ENCODE results near the gene PARD3. TPM values are rescaled to one million over a fixed set of nuclear protein-coding genes. Genes with fewer than 3 reads are reported as not detected.
"Not testable (repeated sequence)": the region's sequence is repeated elsewhere in the genome, so short reads cannot be mapped to it uniquely, and the experiment has no call there.

Gene PARD3
- total RNA-seq, 4 donors from 2014 or later: 27.3 to 65.3 (median 55.6) TPM

- Histone ChIP-seq H3K4me3 (no peak overlapping the region), H3K27me3 (no peaks in the 10 kb centered on the region), H3K36me3 (no peaks in the 10 kb centered on the region), H3K4me1 (peaks cover 0 to 19% (median 16%) of the 10 kb centered on the region in 4 donors), H3K27ac (no peak overlapping the region), H3K9me3 (no peaks in the 10 kb centered on the region)
- WGBS, 2 donors (ENCODE audit: low coverage in 1 of 2): 90 to 100% methylated on average over 2 to 4 of the region's 4 CpGs
- intact Hi-C loops (cut with DNase I; ENCODE audit: low total_unique reads): no loop called here
- no peak for DNase-seq
- in situ Hi-C loops (cut with MboI; ENCODE audit: low pct_ligation_motif_present in 1 of 4, low pct_unique_long_range_greater_than_20kb in 1 of 4, low sequenced_read_pairs in 3 of 4): no loop called here
- TF ChIP-seq POLR2AphosphoS5 (IDR thresholded peaks at IDR 0.05): no peak
- no peak for TF ChIP-seq CTCF (IDR thresholded peaks at IDR 0.05)
- no peak for TF ChIP-seq POLR2A (IDR thresholded peaks at IDR 0.05)
- no peak for TF ChIP-seq EP300 (IDR thresholded peaks at IDR 0.05; ENCODE audit: low read depth)
These were observed 16.4 kb downstream of the PARD3 start for GRCh38 chr10:34798654-34799053.

GRCh38 chr10:34797155-34797554, 17.9 kb downstream of the PARD3 start:
- in situ Hi-C loops (cut with MboI; ENCODE audit: low pct_ligation_motif_present in 1 of 4, low pct_unique_long_range_greater_than_20kb in 1 of 4, low sequenced_read_pairs in 3 of 4): no loop called here
- H3K9me3 ChIP-seq: no peaks in the 10 kb centered on the region
- WGBS, 2 donors (ENCODE audit: low coverage in 1 of 2): 80 to 91% methylated on average over 1 to 6 of the region's 6 CpGs
- TF ChIP-seq POLR2A (IDR thresholded peaks at IDR 0.05): no peak
- no peak for TF ChIP-seq CTCF (IDR thresholded peaks at IDR 0.05)
- TF ChIP-seq EP300 (IDR thresholded peaks at IDR 0.05; ENCODE audit: low read depth): no peak
- no peak for TF ChIP-seq POLR2AphosphoS5 (IDR thresholded peaks at IDR 0.05)
- no peak overlapping the region for H3K27ac ChIP-seq
- H3K4me3 ChIP-seq: no peak overlapping the region
- H3K27me3 ChIP-seq: no peaks in the 10 kb centered on the region
- intact Hi-C loops (cut with DNase I; ENCODE audit: low total_unique reads): no loop called here
- no peaks in the 10 kb centered on the region for H3K36me3 ChIP-seq
- H3K4me1 ChIP-seq: peaks cover 0 to 28% (median 18%) of the 10 kb centered on the region in 4 donors
- DNase-seq: no peak

- WGBS, 2 donors (ENCODE audit: low coverage in 1 of 2): 90 to 100% methylated on average over 1 of the region's 1 CpG
- in situ Hi-C loops (cut with MboI; ENCODE audit: low pct_ligation_motif_present in 1 of 4, low pct_unique_long_range_greater_than_20kb in 1 of 4, low sequenced_read_pairs in 3 of 4): no loop called here
- DNase-seq: no peak
These were observed 19.0 kb downstream of the PARD3 start for GRCh38 chr10:34796133-34796532.

GRCh38 chr10:34795334-34795733, 19.8 kb downstream of the PARD3 start:
- H3K4me1 ChIP-seq: peaks cover 6 to 28% (median 12%) of the 10 kb centered on the region in 4 donors
- no peak for DNase-seq
- in situ Hi-C loops (cut with MboI; ENCODE audit: low pct_ligation_motif_present in 1 of 4, low pct_unique_long_range_greater_than_20kb in 1 of 4, low sequenced_read_pairs in 3 of 4) (no loop called here), intact Hi-C loops (cut with DNase I; ENCODE audit: low total_unique reads) (no loop called here)
- H3K4me3 ChIP-seq: no peak overlapping the region
- WGBS, 2 donors (ENCODE audit: low coverage in 1 of 2): 89% methylated on average over 6 of the region's 6 CpGs; no CpG with 5 or more reads in 1 of the 2 donors
- H3K9me3 ChIP-seq: no peaks in the 10 kb centered on the region
- TF ChIP-seq POLR2A (IDR thresholded peaks at IDR 0.05) (no peak), POLR2AphosphoS5 (IDR thresholded peaks at IDR 0.05) (no peak)
- H3K36me3 ChIP-seq: no peaks in the 10 kb centered on the region
- H3K27ac ChIP-seq: no peak overlapping the region
- no peaks in the 10 kb centered on the region for H3K27me3 ChIP-seq

More at GRCh38 chr10:34796133-34796532, 19.0 kb downstream of the PARD3 start:
- H3K36me3 ChIP-seq: no peaks in the 10 kb centered on the region
- H3K4me1 ChIP-seq: peaks cover 0 to 28% (median 10%) of the 10 kb centered on the region in 4 donors
- no peak overlapping the region for H3K27ac ChIP-seq
- TF ChIP-seq POLR2AphosphoS5 (IDR thresholded peaks at IDR 0.05): no peak
- TF ChIP-seq CTCF (IDR thresholded peaks at IDR 0.05): no peak
- no peak for TF ChIP-seq POLR2A (IDR thresholded peaks at IDR 0.05)
- TF ChIP-seq EP300 (IDR thresholded peaks at IDR 0.05; ENCODE audit: low read depth): no peak
- no peak overlapping the region for H3K4me3 ChIP-seq
- no peaks in the 10 kb centered on the region for H3K27me3 ChIP-seq
- H3K9me3 ChIP-seq: no peaks in the 10 kb centered on the region
- intact Hi-C loops (cut with DNase I; ENCODE audit: low total_unique reads): no loop called here

GRCh38 chr10:34794835-34795234, 20.3 kb downstream of the PARD3 start:
- Histone ChIP-seq H3K4me3 (no peak overlapping the region), H3K4me1 (peaks cover 9 to 32% (median 14%) of the 10 kb centered on the region in 4 donors), H3K27ac (no peak overlapping the region), H3K36me3 (no peaks in the 10 kb centered on the region), H3K9me3 (no peaks in the 10 kb centered on the region), H3K27me3 (no peaks in the 10 kb centered on the region)
- TF ChIP-seq POLR2AphosphoS5 (IDR thresholded peaks at IDR 0.05): no peak
- no peak for TF ChIP-seq CTCF (IDR thresholded peaks at IDR 0.05)
- TF ChIP-seq EP300 (IDR thresholded peaks at IDR 0.05; ENCODE audit: low read depth): no peak
- intact Hi-C loops (cut with DNase I; ENCODE audit: low total_unique reads): no loop called here
- no peak for DNase-seq
- in situ Hi-C loops (cut with MboI; ENCODE audit: low pct_ligation_motif_present in 1 of 4, low pct_unique_long_range_greater_than_20kb in 1 of 4, low sequenced_read_pairs in 3 of 4): no loop called here
- WGBS, 2 donors (ENCODE audit: low coverage in 1 of 2): 80 to 88% methylated on average over 2 to 4 of the region's 4 CpGs

- H3K27me3 ChIP-seq; H3K4me3 ChIP-seq; in situ Hi-C loops (cut with MboI; ENCODE audit: low pct_ligation_motif_present in 1 of 4, low pct_unique_long_range_greater_than_20kb in 1 of 4, low sequenced_read_pairs in 3 of 4); intact Hi-C loops (cut with DNase I; ENCODE audit: low total_unique reads); DNase-seq; H3K36me3 ChIP-seq; H3K27ac ChIP-seq; H3K9me3 ChIP-seq: not testable (repeated sequence)
- WGBS, 2 donors (ENCODE audit: low coverage in 1 of 2): 79 to 86% methylated on average over 1 to 5 of the region's 5 CpGs
- H3K4me1 ChIP-seq: peaks cover 9 to 41% (median 22%) of the 10 kb centered on the region in 4 donors
These were observed 21.5 kb downstream of the PARD3 start for GRCh38 chr10:34793581-34793980.
